SJSA1 (cell line): ENCODE data around the gene SPAG6. TPM values are rescaled to one million over a fixed set of nuclear protein-coding genes. Genes with fewer than 3 reads are reported as not detected.
"Not testable (repeated sequence)": the region's sequence is repeated elsewhere in the genome, so short reads cannot be mapped to it uniquely, and the experiment has no call there.

Experiments
- DNase-seq, 2 experiments: peaks; one replicate each; pipeline ENCODE4 v3.0.0-alpha.2; 2015 to 2020; ENCODE audit warnings: low spot score in 2 of 2, low read depth in 1 of 2
- H3K27ac ChIP-seq: fragments of 250-450 bp; sonication (Bioruptor Pico); 2 replicates; pipeline ENCODE4 v1.5.1; 2020; ENCODE audit warnings: mild to moderate bottlenecking, moderate library complexity
- H3K27me3 ChIP-seq: fragments of 250-450 bp; sonication (Bioruptor Pico); replicated peaks from 2 replicates; pipeline ENCODE4 v1.5.1; 2020; ENCODE audit warnings: mild to moderate bottlenecking, moderate library complexity
- H3K36me3 ChIP-seq: fragments of 250-450 bp; sonication (Bioruptor Pico); 2 replicates; pipeline ENCODE4 v1.5.1; 2020; ENCODE audit warnings: mild to moderate bottlenecking
- H3K4me1 ChIP-seq: fragments of 250-450 bp; sonication (Bioruptor Pico); replicated peaks from 2 replicates; pipeline ENCODE4 v1.6.1; 2021; ENCODE audit warnings: mild to moderate bottlenecking
- H3K4me3 ChIP-seq: fragments of 250-450 bp; sonication (Bioruptor Pico); 2 replicates; pipeline ENCODE4 v1.5.1; 2020; ENCODE audit warnings: mild to moderate bottlenecking
- H3K9me3 ChIP-seq: fragments of 250-450 bp; sonication (Bioruptor Pico); replicated peaks from 2 replicates; pipeline ENCODE4 v1.5.1; 2020; ENCODE audit warnings: mild to moderate bottlenecking
- total RNA-seq: library from RNA; depleted of rRNA; stranded (reverse); fragments of >200 nt; shearing (Covaris generic); gene quantifications from 2 replicates; pipeline ENCODE4 v1.2.3, GENCODE V29; 2014; rRNA removed

The SPAG6 gene
- not detected in 2 replicates for total RNA-seq

DNA sequence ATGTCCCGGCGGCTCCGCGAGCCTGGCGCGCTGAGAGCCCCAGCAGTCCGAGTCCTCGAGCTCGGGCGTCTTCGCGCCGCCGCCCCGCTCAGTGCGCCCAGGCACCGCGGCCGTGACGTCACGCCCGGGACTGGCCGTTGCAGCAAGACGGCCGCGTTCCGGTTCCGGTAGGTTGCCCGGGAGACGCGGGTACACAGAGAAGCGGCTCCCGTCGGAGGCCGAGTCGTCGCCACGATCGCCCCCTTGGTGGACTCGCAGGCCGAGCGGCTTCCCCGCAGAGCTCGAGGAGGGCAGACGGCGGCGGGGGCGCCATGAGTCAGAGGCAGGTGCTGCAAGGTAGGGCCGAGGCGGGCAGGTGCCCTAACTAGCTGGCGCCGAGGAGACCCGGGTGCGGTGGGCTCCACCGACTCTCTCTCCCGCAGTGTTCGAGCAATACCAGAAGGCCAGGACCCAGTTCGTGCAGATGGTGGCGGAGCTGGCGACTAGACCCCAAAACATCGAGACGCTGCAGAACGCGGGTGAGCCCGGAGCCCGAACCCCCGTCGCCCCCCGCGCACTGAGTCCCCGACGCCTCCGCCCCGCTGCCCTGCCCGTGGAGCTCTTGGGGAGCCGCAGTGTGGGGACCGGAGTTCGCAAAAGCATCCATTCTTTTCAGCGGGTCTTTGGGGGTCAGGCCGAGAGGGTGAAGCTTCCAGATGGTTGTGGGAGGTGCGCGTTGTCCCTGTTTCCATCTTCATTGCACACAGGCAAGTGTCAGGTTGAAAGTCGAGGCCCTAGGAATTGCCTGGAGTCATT is at the start of gene SPAG6:
Gene SPAG6, plus strand, starts transcription at position 196 of the 795 bp plus-strand sequence. Its CDS starts 116 bp downstream, at position 312.
- Histone ChIP-seq H3K9me3 (0 out of 2 replicates have a peak, but pooled peaks cover 4% of the 10 kb centered on the region), H3K27ac (no peak within 1 kb of the TSS), H3K36me3 (peaks cover 3% of the 10 kb centered on the region; the same call in 1 of the 2 replicates), H3K27me3 (peaks cover 56% of the 10 kb centered on the region), H3K4me3 (no peak within 1 kb of the TSS), H3K4me1 (peaks cover 7% of the 10 kb centered on the region)
- DNase-seq, result no peak

DNA sequence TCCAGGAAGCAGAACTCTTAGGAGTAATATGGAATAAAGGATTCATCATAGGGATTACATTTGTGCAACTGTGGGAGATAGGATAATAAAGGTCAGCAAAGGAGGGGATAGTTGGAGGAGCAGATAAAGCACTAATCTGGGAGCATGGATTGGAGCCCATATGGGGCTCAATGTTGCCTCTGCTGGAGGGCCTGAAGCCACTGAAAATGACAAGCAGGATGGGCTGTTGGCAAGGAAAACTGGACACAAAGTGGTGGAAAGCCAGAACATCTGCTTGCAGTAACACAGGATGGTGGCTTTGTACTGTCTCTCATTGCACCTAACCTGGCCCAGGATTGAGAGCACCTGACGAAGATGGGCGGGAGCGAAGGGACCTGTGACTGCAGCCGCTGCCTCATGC is 44.1 kb upstream of the SPAG6 start:
- H3K36me3 ChIP-seq, result no peaks in the 10 kb centered on the region
- no peak overlapping the region for H3K27ac ChIP-seq
- no peaks in the 10 kb centered on the region for H3K4me1 ChIP-seq
- H3K4me3 ChIP-seq, result no peak overlapping the region
- DNase-seq, result no peak
- no peaks in the 10 kb centered on the region for H3K27me3 ChIP-seq
- H3K9me3 ChIP-seq, result no peaks in the 10 kb centered on the region

DNA sequence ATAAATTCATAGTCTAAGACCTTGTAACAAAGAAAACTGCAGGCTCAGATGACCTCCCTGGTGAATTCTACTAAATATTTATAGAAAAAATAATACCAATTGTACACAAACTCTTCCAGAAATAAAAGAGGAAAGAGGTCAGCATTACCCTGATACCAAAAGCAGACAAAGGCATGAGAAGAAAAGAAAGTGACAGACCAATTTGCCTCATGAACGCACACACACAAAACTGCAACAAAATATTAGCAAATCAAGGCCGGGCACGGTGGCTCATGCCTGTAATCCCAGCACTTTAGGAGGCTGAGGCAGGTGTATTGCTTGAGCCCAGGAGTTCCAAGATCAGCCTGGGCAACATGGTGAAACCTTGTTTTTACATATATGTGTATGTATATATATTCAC is 41.8 kb upstream of the SPAG6 start:
- no peak overlapping the region for H3K27ac ChIP-seq
- no peaks in the 10 kb centered on the region for H3K27me3 ChIP-seq
- no peaks in the 10 kb centered on the region for H3K4me1 ChIP-seq
- H3K36me3 ChIP-seq, result no peaks in the 10 kb centered on the region
- no peak overlapping the region for H3K4me3 ChIP-seq
- no peaks in the 10 kb centered on the region for H3K9me3 ChIP-seq
- no peak for DNase-seq

DNA sequence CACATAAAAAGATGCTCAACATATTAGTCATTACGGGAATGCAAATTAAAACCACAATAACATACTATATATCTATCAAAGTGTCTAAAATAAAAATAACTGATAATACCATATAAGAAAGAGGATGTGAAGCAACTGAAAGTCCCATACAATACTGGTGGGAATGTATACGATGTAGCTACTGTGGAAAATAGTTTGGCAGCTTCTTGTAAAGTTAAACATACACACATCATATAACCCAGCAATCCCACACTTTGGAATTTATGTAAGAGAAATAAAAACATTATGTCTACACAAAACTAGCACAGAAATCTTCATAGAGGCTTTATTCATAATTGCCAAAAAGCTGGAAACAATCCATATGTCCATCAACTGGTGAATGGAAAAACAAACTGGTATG is 39.6 kb upstream of the SPAG6 start:
- H3K4me3 ChIP-seq, result no peak overlapping the region
- H3K27me3 ChIP-seq, result no peaks in the 10 kb centered on the region
- H3K27ac ChIP-seq, result no peak overlapping the region
- no peaks in the 10 kb centered on the region for H3K4me1 ChIP-seq
- DNase-seq, result no peak
- no peaks in the 10 kb centered on the region for H3K9me3 ChIP-seq
- no peaks in the 10 kb centered on the region for H3K36me3 ChIP-seq

DNA sequence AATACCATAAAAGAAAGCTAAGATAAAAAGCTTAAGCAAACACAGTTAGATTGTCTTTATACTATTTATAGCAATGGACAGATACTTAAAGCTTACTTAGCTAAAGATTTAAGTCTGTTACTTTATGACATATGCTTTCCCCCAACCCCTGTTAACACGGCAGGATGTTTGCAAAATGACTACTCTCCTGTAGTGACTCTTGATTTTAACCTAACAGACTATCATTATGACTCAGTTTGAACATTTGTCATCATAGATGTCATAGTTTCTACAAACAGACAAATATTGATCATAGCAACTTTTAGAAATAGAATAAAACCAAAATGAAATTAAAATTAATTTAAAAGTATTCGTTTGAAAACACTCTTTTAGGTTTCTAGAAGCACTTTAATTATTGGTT is 36.9 kb upstream of the SPAG6 start:
- H3K27ac ChIP-seq, result no peak overlapping the region

DNA sequence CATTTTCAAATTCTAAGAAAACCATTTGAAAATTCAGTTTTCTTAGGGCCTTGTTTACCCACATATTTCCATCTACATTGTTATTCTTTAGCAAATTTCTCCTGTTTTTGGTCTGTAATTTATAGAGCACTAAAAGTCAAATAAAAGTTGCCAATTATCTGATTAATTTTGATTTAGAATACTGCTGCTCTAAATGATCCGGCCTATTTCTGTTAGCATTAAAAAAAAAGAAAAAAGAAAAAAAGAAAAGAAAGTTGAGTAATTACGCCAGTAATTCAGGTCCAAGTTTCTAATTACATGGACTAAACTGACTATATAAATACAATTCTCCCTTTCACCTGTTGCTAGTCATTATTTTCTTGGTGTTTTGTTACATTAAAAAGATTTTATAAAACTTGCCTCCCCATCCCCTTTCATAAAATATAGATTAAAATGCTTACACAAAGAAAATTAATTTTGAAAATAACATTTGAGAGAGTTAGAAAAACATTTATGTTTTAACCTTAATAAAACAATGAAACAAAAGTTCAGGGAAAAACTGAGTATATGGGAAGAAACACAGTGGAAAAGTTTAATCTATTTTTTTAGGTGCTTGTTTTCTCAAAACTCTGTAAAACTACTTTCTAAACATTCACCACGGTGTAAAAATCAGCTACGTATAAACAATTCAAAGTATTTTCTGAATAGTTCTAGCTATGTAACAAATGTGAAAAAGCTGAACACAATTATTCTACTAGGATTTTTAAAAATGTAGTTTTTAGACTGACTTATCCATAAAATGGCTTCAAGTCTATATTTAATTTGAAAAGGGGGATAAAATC is 35.9 kb upstream of the SPAG6 start:
- Histone ChIP-seq H3K4me1 (no peaks in the 10 kb centered on the region), H3K9me3 (no peaks in the 10 kb centered on the region), H3K36me3 (no peaks in the 10 kb centered on the region), H3K27me3 (no peaks in the 10 kb centered on the region), H3K4me3 (no peak overlapping the region), H3K27ac (no peak overlapping the region)
- DNase-seq, result no peak

More for the DNA sequence above, 36.9 kb upstream of the SPAG6 start:
- H3K4me3 ChIP-seq, result no peak overlapping the region
- no peaks in the 10 kb centered on the region for H3K9me3 ChIP-seq
- H3K27me3 ChIP-seq, result no peaks in the 10 kb centered on the region
- H3K4me1 ChIP-seq, result no peaks in the 10 kb centered on the region
- no peak for DNase-seq
- no peaks in the 10 kb centered on the region for H3K36me3 ChIP-seq

DNA sequence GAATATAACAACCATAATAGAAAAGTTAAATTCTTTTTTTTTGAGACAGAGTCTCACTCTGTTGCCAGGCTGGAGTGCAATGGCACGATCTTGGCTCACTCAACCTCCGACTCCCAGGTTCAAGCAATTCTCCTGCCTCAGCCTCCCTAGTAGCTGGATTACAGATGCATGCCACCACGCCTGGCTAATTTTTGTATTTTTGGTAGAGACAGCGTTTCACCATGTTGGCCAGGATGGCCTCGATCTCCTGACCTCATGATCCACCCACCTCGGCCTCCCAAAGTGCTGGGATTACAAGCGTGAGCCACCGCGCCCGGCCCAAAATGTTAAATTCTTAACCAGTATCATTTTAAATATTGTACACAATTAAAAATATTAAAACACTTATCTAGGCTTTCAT is 35.3 kb upstream of the SPAG6 start:
- not testable (repeated sequence) for H3K4me1 ChIP-seq, DNase-seq, H3K4me3 ChIP-seq, H3K27me3 ChIP-seq, H3K36me3 ChIP-seq, H3K27ac ChIP-seq, H3K9me3 ChIP-seq

DNA sequence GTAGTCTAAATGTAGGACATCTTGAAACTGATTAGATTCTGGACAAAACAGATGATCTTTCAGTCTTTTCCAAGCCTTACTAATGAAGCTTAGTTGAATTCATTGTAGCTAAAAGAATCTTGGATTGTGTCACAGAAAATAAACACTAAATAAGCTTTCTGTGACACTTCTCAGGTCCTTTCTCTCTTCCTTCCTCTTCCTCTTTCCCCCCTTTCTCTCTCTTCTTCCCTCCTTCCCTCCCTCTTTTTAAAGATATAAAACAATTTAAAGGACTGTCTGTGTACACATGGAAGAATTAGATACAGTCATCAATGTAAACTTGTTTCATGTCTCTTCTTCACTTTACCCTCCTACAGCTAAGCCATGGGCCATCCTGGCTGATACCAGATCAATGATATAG is 34.4 kb upstream of the SPAG6 start:
- H3K36me3 ChIP-seq, result no peaks in the 10 kb centered on the region
- H3K27me3 ChIP-seq, result no peaks in the 10 kb centered on the region; the same call in 1 of the 2 replicates
- DNase-seq, result no peak
- H3K4me3 ChIP-seq, result no peak overlapping the region
- no peaks in the 10 kb centered on the region for H3K9me3 ChIP-seq
- H3K27ac ChIP-seq, result no peak overlapping the region
- peaks cover 3% of the 10 kb centered on the region; the same call in 1 of the 2 replicates for H3K4me1 ChIP-seq

DNA sequence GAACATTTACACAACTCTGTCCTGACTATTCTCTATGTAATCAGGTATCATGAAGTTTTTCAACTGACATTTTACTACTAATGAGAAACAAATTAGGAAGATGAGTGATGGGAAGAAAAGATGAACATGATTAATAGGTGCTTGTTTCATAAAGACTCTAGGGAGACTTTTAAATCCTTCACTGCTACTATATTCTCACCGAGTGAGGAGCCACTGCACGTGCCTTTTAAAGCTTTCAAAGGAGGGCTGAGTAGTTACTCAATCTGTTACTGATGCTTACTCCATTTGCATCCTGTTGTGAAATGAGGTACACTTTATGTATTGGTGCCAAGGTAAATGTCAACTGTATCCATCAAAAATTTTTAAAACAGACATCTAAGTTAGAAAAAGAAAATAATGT is 30.4 kb upstream of the SPAG6 start:
- Histone ChIP-seq H3K27me3 (no peaks in the 10 kb centered on the region; the same call in 1 of the 2 replicates), H3K4me1 (peaks cover 6% of the 10 kb centered on the region), H3K9me3 (no peaks in the 10 kb centered on the region), H3K4me3 (no peak overlapping the region), H3K36me3 (no peaks in the 10 kb centered on the region), H3K27ac (no peak overlapping the region)
- DNase-seq, result no peak

DNA sequence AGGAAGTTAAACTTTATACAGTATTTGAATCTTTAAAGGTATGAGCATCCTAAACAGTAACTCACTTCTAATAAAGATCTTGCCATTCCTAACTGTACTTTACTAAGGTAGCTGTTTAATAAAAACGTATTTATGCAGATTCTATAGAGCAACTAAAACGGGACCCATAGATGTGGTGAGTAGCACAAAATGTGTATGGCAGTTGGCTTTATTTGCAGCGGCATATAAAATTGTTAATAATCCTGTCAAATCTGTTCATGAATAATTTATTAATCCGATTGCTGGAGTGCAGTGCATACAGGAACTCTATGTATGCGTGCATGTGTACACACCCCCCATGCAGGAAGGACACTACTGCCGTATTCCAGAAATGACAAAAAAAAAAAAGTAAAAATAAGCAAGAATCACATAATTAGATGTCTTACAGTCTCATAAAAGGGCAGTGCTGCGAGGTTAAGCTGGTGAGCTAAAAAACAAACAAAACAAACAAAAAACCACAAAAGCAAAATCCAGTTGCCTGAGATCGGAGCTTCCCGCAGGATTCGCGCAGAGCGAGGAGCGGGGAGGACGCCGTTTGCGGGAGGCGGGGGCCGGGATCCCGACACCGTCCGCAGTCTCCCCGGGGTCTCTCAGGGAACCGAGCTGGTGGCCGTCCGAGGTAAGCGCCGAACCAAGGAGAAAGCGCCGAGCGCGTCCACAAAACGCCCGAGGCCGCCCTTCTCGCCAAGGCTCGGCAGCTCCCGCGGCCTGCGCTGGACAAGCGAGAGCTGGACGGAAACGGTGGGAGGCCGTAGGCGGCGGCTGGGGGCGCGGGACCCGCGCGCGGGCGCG is 29.6 kb upstream of the SPAG6 start:
- H3K27me3 ChIP-seq, result no peaks in the 10 kb centered on the region; the same call in 1 of the 2 replicates

DNA sequence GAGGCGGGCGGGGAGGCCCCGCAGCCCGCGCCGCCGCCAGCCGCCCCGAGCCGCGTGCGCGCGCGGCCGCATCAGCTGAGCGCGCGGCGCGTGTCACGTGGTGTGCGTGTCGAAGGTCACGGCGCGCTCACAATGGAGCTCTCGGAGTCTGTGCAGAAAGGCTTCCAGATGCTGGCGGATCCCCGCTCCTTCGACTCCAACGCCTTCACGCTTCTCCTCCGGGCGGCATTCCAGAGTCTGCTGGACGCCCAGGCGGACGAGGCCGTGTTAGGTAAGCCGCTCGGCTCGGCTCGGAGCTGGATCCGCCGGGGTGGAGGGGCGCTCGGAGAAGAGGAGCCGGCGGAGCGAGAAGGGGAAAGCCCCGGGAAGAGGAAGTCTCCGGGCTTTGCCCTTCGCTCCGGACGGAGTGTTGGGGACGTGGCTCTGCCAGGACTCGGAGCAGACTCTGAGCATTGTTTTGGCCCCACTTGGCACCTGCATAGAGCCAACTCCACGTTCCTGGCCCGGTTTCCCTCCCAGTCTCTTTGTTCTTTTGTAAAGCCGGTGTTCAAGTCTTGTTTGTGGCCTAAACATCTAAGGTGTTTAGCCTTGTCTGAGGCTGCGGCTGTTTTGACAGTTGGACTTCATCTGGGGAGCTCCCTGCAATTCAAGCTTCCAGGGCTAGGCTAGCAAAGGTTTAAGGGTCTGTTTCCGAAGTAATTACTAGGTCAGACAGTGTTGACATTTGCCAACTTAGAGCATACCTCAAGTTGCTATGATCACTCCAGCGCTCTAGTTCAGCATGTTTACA is 28.8 kb upstream of the SPAG6 start, which contains the start of gene COMMD3:
Gene COMMD3, plus strand, starts transcription at position 103 of the 790 bp plus-strand sequence. Its CDS starts 30 bp downstream, at position 133.
- peak within 1 kb of the TSS; percentile 44 for H3K27ac ChIP-seq
- peaks cover 3% of the 10 kb centered on the region; the same call in 1 of the 2 replicates for H3K27me3 ChIP-seq
- H3K4me1 ChIP-seq, result peaks cover 9% of the 10 kb centered on the region
- peaks cover 3% of the 10 kb centered on the region; the same call in 1 of the 2 replicates for H3K36me3 ChIP-seq
- peak; percentile 76 to 89 for DNase-seq
- no peaks in the 10 kb centered on the region for H3K9me3 ChIP-seq
- H3K4me3 ChIP-seq, result peak within 1 kb of the TSS; percentile 74

More for the DNA sequence above, 29.6 kb upstream of the SPAG6 start:
- Histone ChIP-seq H3K9me3 (no peaks in the 10 kb centered on the region), H3K27ac (peak overlapping the region; percentile 44; the same call in 1 of the 2 replicates), H3K4me3 (peak overlapping the region; percentile 74), H3K4me1 (peaks cover 9% of the 10 kb centered on the region), H3K36me3 (no peaks in the 10 kb centered on the region)
- DNase-seq, result peak in 1 of 2 experiments; percentile 54

DNA sequence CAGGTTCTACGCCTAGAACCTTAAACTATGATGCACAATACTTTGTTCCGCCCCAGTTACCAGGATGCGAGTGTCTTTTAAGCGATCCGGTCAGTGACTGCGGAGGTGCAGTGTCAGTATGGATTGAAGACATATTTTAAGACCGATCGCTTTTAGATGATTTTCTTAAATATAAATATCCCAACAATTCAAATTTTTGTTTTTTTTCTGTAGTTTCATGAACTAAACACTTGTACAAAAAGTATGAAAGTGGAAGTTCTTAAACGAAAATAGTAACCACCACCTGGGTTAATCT is 28.3 kb upstream of the SPAG6 start:
- no peak for DNase-seq
- Histone ChIP-seq H3K27ac (peak overlapping the region; percentile 41; the same call in 1 of the 2 replicates), H3K4me3 (peak overlapping the region; percentile 74), H3K27me3 (peaks cover 4% of the 10 kb centered on the region), H3K36me3 (peaks cover 3% of the 10 kb centered on the region; the same call in 1 of the 2 replicates), H3K4me1 (peaks cover 9% of the 10 kb centered on the region), H3K9me3 (no peaks in the 10 kb centered on the region)
